Kidney epithelial cell (primary cell): ENCODE results near the gene ITPKB. TPM values are rescaled to one million over a fixed set of nuclear protein-coding genes. Genes with fewer than 3 reads are reported as not detected.

ENCODE experiments used
- DNase-seq: peaks from one replicate; pipeline ENCODE4 v3.0.0-alpha.2; 2010; ENCODE audit warnings: low read depth
- H3K27me3 ChIP-seq: 2 replicates; pipeline ENCODE4 v1.6.0; 2011; ENCODE audit warnings: low read length; ENCODE audit not compliant: control insufficient read depth, insufficient read depth
- H3K36me3 ChIP-seq: 2 replicates; pipeline ENCODE4 v1.5.1; 2011; ENCODE audit warnings: low read length; ENCODE audit not compliant: control insufficient read depth, insufficient read depth
- H3K4me3 ChIP-seq: 2 replicates; pipeline ENCODE4 v1.5.1; 2011; ENCODE audit warnings: low read depth, mild to moderate bottlenecking, control low read depth, low read length
- CTCF ChIP-seq: IDR thresholded peaks from 2 replicates; pipeline ENCODE4 v1.5.1; 2011; ENCODE audit warnings: mild to moderate bottlenecking, moderate library complexity, low read length, control low read depth, inconsistent platforms; ENCODE audit not compliant: insufficient read depth, poor library complexity, severe bottlenecking
- total RNA-seq: library from RNA; depleted of rRNA; stranded (reverse); fragments of >200 nt; gene quantifications from 2 replicates; pipeline ENCODE4 v1.2.3, GENCODE V29; 2015

The ITPKB gene
- total RNA-seq, 1 donor from 2014 or later = 11.7 TPM

- TF ChIP-seq CTCF = no peak
Observed at GRCh38 chr1:226647719-226648118, 91.4 kb downstream of the ITPKB start.

GRCh38 chr1:226646870-226647449 is 92.1 kb downstream of the ITPKB start:
- TF ChIP-seq CTCF = no peak
- peaks cover 2% of the 10 kb centered on the region for H3K36me3 ChIP-seq
- H3K4me3 ChIP-seq = no peak overlapping the region
- no peaks in the 10 kb centered on the region for H3K27me3 ChIP-seq
- DNase-seq = no peak

More at GRCh38 chr1:226647719-226648118, 91.4 kb downstream of the ITPKB start:
- no peak overlapping the region for H3K4me3 ChIP-seq
- no peak for DNase-seq
- peaks cover 2% of the 10 kb centered on the region for H3K36me3 ChIP-seq
- H3K27me3 ChIP-seq = no peaks in the 10 kb centered on the region

- TF ChIP-seq CTCF = no peak
- Histone ChIP-seq H3K36me3 (peaks cover 2% of the 10 kb centered on the region), H3K27me3 (no peaks in the 10 kb centered on the region), H3K4me3 (no peak overlapping the region)
- no peak for DNase-seq
Observed at GRCh38 chr1:226646026-226646869, 92.8 kb downstream of the ITPKB start.

GRCh38 chr1:226645279-226645976 is 93.7 kb downstream of the ITPKB start:
- no peak for TF ChIP-seq CTCF
- peaks cover 2% of the 10 kb centered on the region for H3K36me3 ChIP-seq
- no peak overlapping the region for H3K4me3 ChIP-seq
- no peaks in the 10 kb centered on the region for H3K27me3 ChIP-seq
- DNase-seq = no peak

GRCh38 chr1:226644541-226645176 is 94.4 kb downstream of the ITPKB start:
- Histone ChIP-seq H3K27me3 (no peaks in the 10 kb centered on the region), H3K4me3 (no peak overlapping the region), H3K36me3 (peaks cover 2% of the 10 kb centered on the region)
- no peak for TF ChIP-seq CTCF
- no peak for DNase-seq
